ENCODE measurements around the gene CDX2. TPM values are rescaled to one million over a fixed set of nuclear protein-coding genes. Genes with fewer than 3 reads are reported as not detected.

The CDX2 gene
- total and polyA plus RNA-seq, 8 donors: 2.8 to 6.9 (median 4.8) TPM

- H3K4me3 ChIP-seq: no peak overlapping the region
- H3K9me3 ChIP-seq: no peaks in the 10 kb centered on the region
- ATAC-seq (no peak), DNase-seq (no peak), FAIRE-seq (no peak)
- no peaks in the 10 kb centered on the region for H3K27me3 ChIP-seq
- intact Hi-C loops (cut with DNase I): no loop called here
- no peak overlapping the region for H3K27ac ChIP-seq
- 45 to 46% methylated on average over 5 of the region's 5 CpGs for WGBS, 2 donors
- H3K36me3 ChIP-seq: no peaks in the 10 kb centered on the region
- H3K4me1 ChIP-seq: no peaks in the 10 kb centered on the region
- TF ChIP-seq CTCF (IDR thresholded peaks at IDR 0.05): no peak
Measured at GRCh38 chr13:28000567-28000966, 31.5 kb upstream of the CDX2 start.

- no peaks in the 10 kb centered on the region for H3K36me3 ChIP-seq
- FAIRE-seq (no peak), ATAC-seq (peak; percentile 66 to 93 (median 88)), DNase-seq (peak in 4 of 6 donors; percentile 28 to 66 (median 50))
- intact Hi-C loops (cut with DNase I): no loop called here
- no peaks in the 10 kb centered on the region for H3K27me3 ChIP-seq
- no peaks in the 10 kb centered on the region for H3K4me1 ChIP-seq
- 21 to 25% methylated on average over 7 of the region's 7 CpGs for WGBS, 2 donors
- TF ChIP-seq CTCF (IDR thresholded peaks at IDR 0.05): no peak
- H3K27ac ChIP-seq: no peak overlapping the region
- H3K9me3 ChIP-seq: no peaks in the 10 kb centered on the region
- no peak overlapping the region for H3K4me3 ChIP-seq
Measured at GRCh38 chr13:27997904-27998522, 28.9 kb upstream of the CDX2 start.

GRCh38 chr13:27991881-27992280 lies 22.8 kb upstream of the CDX2 start:
- no peak for TF ChIP-seq CTCF (IDR thresholded peaks at IDR 0.05)
- Histone ChIP-seq H3K36me3 (no peaks in the 10 kb centered on the region), H3K4me3 (no peak overlapping the region), H3K27me3 (no peaks in the 10 kb centered on the region), H3K27ac (no peak overlapping the region), H3K4me1 (no peaks in the 10 kb centered on the region), H3K9me3 (no peaks in the 10 kb centered on the region)
- FAIRE-seq (no peak), ATAC-seq (no peak), DNase-seq (no peak)
- intact Hi-C loops (cut with DNase I): no loop called here
- 76 to 86% methylated on average over 6 of the region's 6 CpGs for WGBS, 2 donors

GRCh38 chr13:27988520-27988919 lies 19.4 kb upstream of the CDX2 start, which contains the start of gene URAD:
Gene URAD, minus strand, starts transcription at chr13:27988693. Its CDS starts 56 bp downstream, at chr13:27988637.
- TF ChIP-seq CTCF (IDR thresholded peaks at IDR 0.05): no peak
- DNase-seq (no peak), FAIRE-seq (no peak), ATAC-seq (no peak)
- Histone ChIP-seq H3K4me1 (no peaks in the 10 kb centered on the region), H3K4me3 (no peak within 1 kb of the TSS), H3K27me3 (peaks cover 0 to 3% (median 0%) of the 10 kb centered on the region in 4 donors), H3K36me3 (no peaks in the 10 kb centered on the region), H3K27ac (no peak within 1 kb of the TSS), H3K9me3 (no peaks in the 10 kb centered on the region)
- intact Hi-C loops (cut with DNase I): loop anchor here in 2 of 3 donors (10.0 kb wide), 1 partner anchor 624 kb away; no protein-coding TSS in a partner anchor
- 54 to 55% methylated on average over 11 of the region's 11 CpGs for WGBS, 2 donors

- Histone ChIP-seq H3K4me1 (peaks cover 0 to 3% (median 1%) of the 10 kb centered on the region in 3 donors), H3K27ac (no peak overlapping the region), H3K4me3 (no peak overlapping the region), H3K9me3 (no peaks in the 10 kb centered on the region), H3K27me3 (peaks cover 0 to 4% (median 0%) of the 10 kb centered on the region in 4 donors), H3K36me3 (no peaks in the 10 kb centered on the region)
- intact Hi-C loops (cut with DNase I): loop anchor here in 2 of 3 donors (10.0 kb wide), 1 partner anchor 621 kb away; no protein-coding TSS in a partner anchor
- no peak for DNase-seq
- no peak for FAIRE-seq
- WGBS, 2 donors: 54 to 83% methylated on average over 1 of the region's 1 CpG
- ATAC-seq: no peak
- no peak for TF ChIP-seq CTCF (IDR thresholded peaks at IDR 0.05)
Measured at GRCh38 chr13:27985600-27985999, 16.5 kb upstream of the CDX2 start.

All from pancreas (tissue), 10 donors.